ENCODE measurements around the gene CD48. TPM values are rescaled to one million over a fixed set of nuclear protein-coding genes. Genes with fewer than 3 reads are reported as not detected.

Gene CD48
- total and polyA plus RNA-seq, 2 of the 4 experiments (the other 2 are of a cell fraction): not detected

DNA sequence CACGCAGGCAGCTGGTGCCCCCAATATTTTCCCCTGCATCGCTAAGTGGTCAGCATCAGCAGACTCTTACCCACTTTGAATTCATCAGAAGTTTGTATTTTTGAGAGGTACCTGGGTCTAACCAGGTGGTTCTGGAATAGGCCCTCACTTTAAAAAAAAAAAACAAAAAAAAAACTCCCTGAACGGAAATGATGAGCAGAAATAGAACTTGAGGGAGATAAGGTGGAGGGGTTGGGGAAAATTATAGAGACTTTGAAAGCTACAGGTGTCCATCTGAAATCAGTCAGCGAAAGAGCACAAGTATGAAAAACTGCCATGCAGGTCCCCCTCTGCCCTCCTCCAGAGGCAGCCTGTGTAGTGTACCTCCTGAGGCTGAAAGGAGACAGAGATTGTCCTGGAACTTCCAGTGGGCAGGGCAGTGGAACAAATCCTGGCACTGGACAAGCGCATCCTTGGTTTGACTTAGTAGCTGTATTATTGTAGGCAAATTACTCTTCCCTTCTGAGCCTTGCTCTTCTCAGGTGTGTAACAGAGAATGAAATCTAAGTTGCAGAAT is 28.6 kb upstream of the CD48 start:
- H3K79me1 ChIP-seq (ENCODE audit: low read depth in 1 of 2, low read length in 2 of 2): no peaks in the 10 kb centered on the region
- ChIA-PET CTCF (interaction anchor here (0.6 kb wide), 1 partner anchor 315 kb away, joined by 3 read pairs; no protein-coding TSS in a partner anchor), POLR2A (ENCODE audit: unreplicated experiment) (no interaction called here)
- no peak overlapping the region for H4K8ac ChIP-seq (ENCODE audit: low read depth in 2 of 2, low read length in 2 of 2)
- H4K20me1 ChIP-seq (ENCODE audit: insufficient read depth, low read length): no peaks in the 10 kb centered on the region
- no peak overlapping the region for H3K27ac ChIP-seq (ENCODE audit: insufficient read depth, low read length)
- no peak overlapping the region for H3K18ac ChIP-seq (ENCODE audit: low read depth, low read length)
- no peak overlapping the region for H2AK5ac ChIP-seq (ENCODE audit: low read depth, low read length)
- H3K4me2 ChIP-seq (ENCODE audit: low read depth, low read length): no peak overlapping the region
- no peak overlapping the region for H2BK15ac ChIP-seq (ENCODE audit: low read depth, low read length)
- no peak overlapping the region for H4K91ac ChIP-seq (ENCODE audit: insufficient read depth, low read depth, low read length)
- TF ChIP-seq RCOR1 (IDR thresholded peaks at IDR 0.05; ENCODE audit: insufficient replicate concordance, low read length): no peak
- TF ChIP-seq NFE2L2 (IDR thresholded peaks at IDR 0.05; ENCODE audit: low read depth, low read length): no peak
- TF ChIP-seq, protein P1, sequence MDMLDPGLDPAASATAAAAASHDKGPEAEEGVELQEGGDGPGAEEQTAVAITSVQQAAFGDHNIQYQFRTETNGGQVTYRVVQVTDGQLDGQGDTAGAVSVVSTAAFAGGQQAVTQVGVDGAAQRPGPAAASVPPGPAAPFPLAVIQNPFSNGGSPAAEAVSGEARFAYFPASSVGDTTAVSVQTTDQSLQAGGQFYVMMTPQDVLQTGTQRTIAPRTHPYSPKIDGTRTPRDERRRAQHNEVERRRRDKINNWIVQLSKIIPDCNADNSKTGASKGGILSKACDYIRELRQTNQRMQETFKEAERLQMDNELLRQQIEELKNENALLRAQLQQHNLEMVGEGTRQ (IDR thresholded peaks at IDR 0.05; ENCODE audit: low read depth, low read length): no peak
- TF ChIP-seq CHD1 (IDR thresholded peaks at IDR 0.05; ENCODE audit: low read depth, low read length): no peak
- no peak for TF ChIP-seq MXI1 (IDR thresholded peaks at IDR 0.05; ENCODE audit: borderline replicate concordance, low read depth, low read length)
- TF ChIP-seq, protein P2, sequence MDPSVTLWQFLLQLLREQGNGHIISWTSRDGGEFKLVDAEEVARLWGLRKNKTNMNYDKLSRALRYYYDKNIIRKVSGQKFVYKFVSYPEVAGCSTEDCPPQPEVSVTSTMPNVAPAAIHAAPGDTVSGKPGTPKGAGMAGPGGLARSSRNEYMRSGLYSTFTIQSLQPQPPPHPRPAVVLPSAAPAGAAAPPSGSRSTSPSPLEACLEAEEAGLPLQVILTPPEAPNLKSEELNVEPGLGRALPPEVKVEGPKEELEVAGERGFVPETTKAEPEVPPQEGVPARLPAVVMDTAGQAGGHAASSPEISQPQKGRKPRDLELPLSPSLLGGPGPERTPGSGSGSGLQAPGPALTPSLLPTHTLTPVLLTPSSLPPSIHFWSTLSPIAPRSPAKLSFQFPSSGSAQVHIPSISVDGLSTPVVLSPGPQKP (IDR thresholded peaks at IDR 0.05; ENCODE audit: borderline replicate concordance, low read depth, low read length): no peak
- TF ChIP-seq SMC3 (IDR thresholded peaks at IDR 0.05; ENCODE audit: low read depth, low read length): no peak
- no peak for TF ChIP-seq RFX5 (IDR thresholded peaks at IDR 0.05; ENCODE audit: low read depth, low read length)
- no peak for TF ChIP-seq CEBPB (IDR thresholded peaks at IDR 0.05; ENCODE audit: low read depth, low read length)
- H3K9me1 ChIP-seq (ENCODE audit: insufficient read depth, low read length): no peaks in the 10 kb centered on the region
- H3K14ac ChIP-seq (replicated peaks; ENCODE audit: low read depth, low read length): no peak overlapping the region
- DNase-seq: no peak
- in situ Hi-C loops (cut with MboI; ENCODE audit: low sequenced_read_pairs) (no loop called here), dilution Hi-C loops (cut with HindIII; ENCODE audit: low sequenced_read_pairs, unreplicated experiment) (no loop called here), intact Hi-C loops (cut with micrococcal nuclease) (no loop called here)
- no peak overlapping the region for H3K56ac ChIP-seq (ENCODE audit: extremely low read depth, insufficient read depth, low read length)
- H3K36me3 ChIP-seq (ENCODE audit: control insufficient read depth, insufficient read depth, low read length): no peaks in the 10 kb centered on the region
- H3K4ac ChIP-seq (ENCODE audit: low read depth, low read length): no peak overlapping the region
- BruUV-seq (replicated peaks): no TSS peak
- ATAC-seq (ENCODE audit: low read depth): no peak
- H3K4me1 ChIP-seq (ENCODE audit: control insufficient read depth, insufficient read depth, low read length): no peaks in the 10 kb centered on the region
- no peak overlapping the region for H2BK5ac ChIP-seq (ENCODE audit: low read depth, low read length, poor library complexity, severe bottlenecking)
- H2AK9ac ChIP-seq (replicated peaks; ENCODE audit: low read depth, low read length, poor library complexity): no peak overlapping the region
- H3K23ac ChIP-seq (ENCODE audit: low read depth, low read length): no peak overlapping the region
- no peak overlapping the region for H2BK120ac ChIP-seq (ENCODE audit: low read depth, low read length)
- no peaks in the 10 kb centered on the region for H3K27me3 ChIP-seq (ENCODE audit: control insufficient read depth, insufficient read depth, low read length)
- H3K9ac ChIP-seq (ENCODE audit: low read depth, low read length): no peak overlapping the region
- no peak overlapping the region for H4K5ac ChIP-seq (ENCODE audit: low read depth, low read length)
- no CpG with 5 or more reads among the region's 5 CpGs for WGBS, 2 experiments (ENCODE audit: extremely low coverage in 2 of 2, insufficient read length in 1 of 2)
- no peak overlapping the region for H3K4me3 ChIP-seq (ENCODE audit: insufficient read depth, low read depth, low read length)
- H3K9me3 ChIP-seq (ENCODE audit: control insufficient read depth, insufficient read depth, low read length): no peaks in the 10 kb centered on the region
- H2BK20ac ChIP-seq (ENCODE audit: low read depth, low read length): no peak overlapping the region
- no peak overlapping the region for H2AFZ ChIP-seq (replicated peaks; ENCODE audit: low read length, poor library complexity)
